Duodenal mucosa (tissue), 2 donors: ENCODE measurements around the gene FNDC3A.

Experiments
- H3K27ac ChIP-seq: one replicate; pipeline ENCODE4 v1.7.0; 2013; ENCODE audit warnings: low read depth, low read length
- H3K27me3 ChIP-seq, 2 donors: one replicate each; pipeline ENCODE4 v1.7.0; 2013; ENCODE audit warnings: low read length in 2 of 2, control low read depth in 1 of 2; ENCODE audit not compliant: insufficient read depth in 2 of 2, control insufficient read depth in 1 of 2
- H3K36me3 ChIP-seq, 2 donors: one replicate each; pipeline ENCODE4 v1.7.0; 2013; ENCODE audit warnings: low read length in 2 of 2, control low read depth in 1 of 2; ENCODE audit not compliant: insufficient read depth in 2 of 2, control insufficient read depth in 1 of 2
- H3K4me1 ChIP-seq, 2 donors: one replicate each; pipeline ENCODE4 v1.7.0; 2013; ENCODE audit warnings: low read length in 2 of 2, control low read depth in 1 of 2; ENCODE audit not compliant: insufficient read depth in 2 of 2, control insufficient read depth in 1 of 2
- H3K4me3 ChIP-seq, 2 donors: one replicate each; pipeline ENCODE4 v1.7.0; 2013; ENCODE audit warnings: low read length in 2 of 2, low read depth in 1 of 2
- H3K9ac ChIP-seq, 2 donors: one replicate each; pipeline ENCODE4 v1.7.0; 2013; ENCODE audit warnings: low read length in 2 of 2, low read depth in 1 of 2
- H3K9me3 ChIP-seq, 2 donors: one replicate each; pipeline ENCODE4 v1.7.0; 2013; ENCODE audit warnings: low read length in 2 of 2, control low read depth in 1 of 2; ENCODE audit not compliant: control insufficient read depth in 1 of 2

FNDC3A gene

DNA sequence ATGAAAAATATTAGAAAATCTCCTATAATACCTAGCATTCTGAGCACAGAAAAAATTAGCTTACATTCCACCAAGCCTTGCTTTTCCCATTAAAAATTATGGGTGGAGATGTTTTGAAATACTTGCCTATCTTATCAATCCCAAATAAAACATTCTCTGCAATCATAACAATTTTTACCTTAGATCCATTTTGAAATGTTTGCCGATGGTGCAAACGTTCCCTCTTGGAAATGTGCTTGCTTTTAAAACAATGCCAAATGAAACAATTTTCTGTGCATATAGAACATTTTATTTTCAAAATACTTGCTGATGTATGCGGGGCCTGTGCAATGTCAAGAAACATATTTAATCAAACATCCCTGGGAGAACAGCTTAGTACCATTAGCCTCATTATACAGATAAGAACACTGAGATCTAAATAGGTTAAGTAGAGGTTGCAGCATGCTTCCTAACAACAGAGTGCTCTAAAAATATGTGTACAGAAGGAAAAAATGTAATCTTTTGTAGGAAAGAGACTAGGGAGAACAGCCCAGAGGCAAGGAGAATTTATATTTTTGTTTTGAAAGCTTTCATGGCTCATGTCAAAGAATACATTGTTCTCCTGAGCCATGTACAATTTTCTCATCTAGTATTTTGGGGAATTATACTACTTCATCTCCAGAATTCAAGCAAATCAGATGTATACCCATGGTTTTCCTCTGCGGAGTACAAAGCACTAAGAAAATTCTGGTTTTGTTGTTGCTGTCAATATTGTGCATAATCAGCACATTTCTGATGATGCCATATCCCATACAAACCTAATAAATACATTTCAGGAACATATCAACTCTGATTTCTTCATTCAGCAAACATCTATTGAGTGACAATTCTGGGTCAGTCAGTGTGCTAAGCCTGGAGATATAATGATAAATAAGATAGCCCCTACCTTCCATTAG is 25.9 kb upstream of the FNDC3A start:
- no peaks in the 10 kb centered on the region for H3K27me3 ChIP-seq
- no peak overlapping the region for H3K4me3 ChIP-seq
- no peaks in the 10 kb centered on the region for H3K4me1 ChIP-seq
- no peaks in the 10 kb centered on the region for H3K9me3 ChIP-seq
- no peak overlapping the region for H3K27ac ChIP-seq
- H3K9ac ChIP-seq, result no peak overlapping the region
- no peaks in the 10 kb centered on the region for H3K36me3 ChIP-seq

DNA sequence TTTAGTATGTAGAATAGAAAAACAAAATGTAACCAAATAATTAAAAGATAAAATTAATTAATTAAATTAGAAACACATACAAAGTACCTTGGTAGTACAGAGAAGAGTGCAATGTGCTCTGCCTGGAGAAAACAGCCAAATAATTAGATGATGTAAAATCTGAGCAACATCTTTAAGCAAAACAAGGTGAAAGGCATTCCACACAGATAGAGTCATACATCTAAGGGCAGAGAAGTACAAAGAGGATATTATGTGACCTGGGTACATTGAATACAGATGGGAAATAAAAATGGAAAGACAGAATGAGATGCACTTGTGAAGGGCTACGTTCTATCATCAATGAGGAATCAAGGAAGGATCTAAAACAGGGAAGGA is 25.2 kb upstream of the FNDC3A start:
- Histone ChIP-seq H3K4me1 (peaks cover 3 to 5% of the 10 kb centered on the region in 2 donors), H3K36me3 (no peaks in the 10 kb centered on the region), H3K4me3 (no peak overlapping the region), H3K9ac (no peak overlapping the region), H3K27ac (no peak overlapping the region), H3K27me3 (no peaks in the 10 kb centered on the region), H3K9me3 (no peaks in the 10 kb centered on the region)

DNA sequence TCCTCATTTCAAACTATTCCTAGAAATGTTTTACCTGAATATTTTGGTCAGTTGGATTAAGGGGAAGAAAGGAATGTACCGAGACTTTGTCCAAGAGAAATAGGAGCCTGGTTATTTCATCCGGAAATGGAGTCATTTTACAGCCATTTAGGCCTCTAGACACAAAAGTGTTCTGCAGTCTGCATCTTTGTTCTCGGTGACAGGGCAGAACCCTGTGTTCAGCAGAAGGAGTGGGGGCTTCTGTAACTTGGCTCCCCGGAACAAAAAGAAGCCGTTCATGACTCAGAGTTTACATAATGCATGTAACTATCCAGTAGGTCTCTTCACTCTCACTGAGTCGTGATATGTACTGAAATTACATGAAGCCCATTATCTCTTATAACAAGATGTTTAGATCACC is 21.6 kb upstream of the FNDC3A start:
- Histone ChIP-seq H3K36me3 (no peaks in the 10 kb centered on the region), H3K4me1 (peaks cover 3 to 10% of the 10 kb centered on the region in 2 donors), H3K27me3 (no peaks in the 10 kb centered on the region), H3K27ac (no peak overlapping the region), H3K4me3 (no peak overlapping the region), H3K9ac (no peak overlapping the region), H3K9me3 (no peaks in the 10 kb centered on the region)

DNA sequence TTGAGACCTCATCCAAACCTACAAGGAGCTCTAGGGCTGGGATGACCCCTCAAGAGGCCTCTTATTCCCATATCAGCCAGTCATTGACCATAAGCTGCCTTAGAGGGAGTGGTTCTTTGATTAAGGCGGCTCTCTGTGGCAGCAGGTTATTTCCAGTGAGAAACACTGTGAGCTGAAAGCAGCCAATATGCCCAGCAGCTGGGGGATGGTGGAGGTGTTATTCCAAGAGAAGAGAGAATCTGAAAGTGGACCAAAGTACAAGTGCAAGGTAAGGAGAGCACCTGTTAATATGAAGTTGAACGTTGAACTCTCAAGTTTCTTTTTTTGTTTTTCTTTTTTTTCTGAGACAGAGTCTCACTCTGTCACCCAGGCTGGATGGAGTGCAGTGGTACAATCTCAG is 20.2 kb upstream of the FNDC3A start:
- H3K9me3 ChIP-seq, result no peaks in the 10 kb centered on the region
- H3K4me1 ChIP-seq, result peaks cover 3 to 10% of the 10 kb centered on the region in 2 donors
- H3K4me3 ChIP-seq, result no peak overlapping the region
- no peaks in the 10 kb centered on the region for H3K36me3 ChIP-seq
- H3K9ac ChIP-seq, result no peak overlapping the region
- H3K27ac ChIP-seq, result no peak overlapping the region
- no peaks in the 10 kb centered on the region for H3K27me3 ChIP-seq

DNA sequence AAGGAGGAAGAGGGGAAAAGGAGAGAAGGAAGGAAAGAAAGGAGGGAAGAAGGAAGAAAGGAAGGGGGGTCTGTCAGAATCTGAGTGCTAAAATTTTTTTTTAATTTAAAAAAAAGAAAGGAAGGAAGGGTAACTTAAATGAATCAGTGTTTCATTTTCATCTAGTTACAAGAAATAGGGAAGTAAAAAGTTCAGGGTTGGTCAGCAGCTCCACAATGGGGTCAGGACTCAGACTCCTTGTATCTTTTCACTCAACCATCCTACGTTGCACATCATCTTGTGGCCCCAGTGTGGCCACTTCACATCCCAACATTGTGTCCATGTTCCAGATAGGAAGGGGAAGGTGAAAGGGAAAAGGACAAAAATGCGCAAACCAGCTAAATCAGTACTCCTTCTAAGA is 14.3 kb upstream of the FNDC3A start:
- Histone ChIP-seq H3K36me3 (no peaks in the 10 kb centered on the region), H3K27ac (no peak overlapping the region), H3K9me3 (no peaks in the 10 kb centered on the region), H3K4me3 (no peak overlapping the region), H3K9ac (no peak overlapping the region), H3K4me1 (no peaks in the 10 kb centered on the region), H3K27me3 (no peaks in the 10 kb centered on the region)

DNA sequence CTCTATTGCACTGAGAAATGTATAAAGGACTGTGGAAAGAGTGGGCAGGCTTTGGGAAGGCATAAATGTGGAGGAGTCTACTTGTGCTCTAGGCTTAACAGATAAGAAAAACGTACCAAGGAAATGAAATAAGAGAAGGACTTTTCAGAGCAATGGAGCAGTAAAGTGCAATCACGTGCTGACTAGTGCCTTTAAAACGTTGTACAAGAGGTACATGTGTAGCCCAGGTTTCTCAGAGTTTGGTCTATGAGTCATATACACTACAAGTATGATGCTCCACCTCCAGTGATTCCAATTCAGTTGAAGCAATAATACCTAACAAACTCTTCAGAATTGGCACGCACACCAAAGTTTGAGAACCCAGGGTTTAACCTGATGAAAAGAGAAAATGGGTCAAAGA is 13.4 kb upstream of the FNDC3A start:
- no peaks in the 10 kb centered on the region for H3K9me3 ChIP-seq
- H3K27ac ChIP-seq, result no peak overlapping the region
- H3K4me1 ChIP-seq, result no peaks in the 10 kb centered on the region
- H3K9ac ChIP-seq, result no peak overlapping the region
- no peaks in the 10 kb centered on the region for H3K27me3 ChIP-seq
- no peaks in the 10 kb centered on the region for H3K36me3 ChIP-seq
- H3K4me3 ChIP-seq, result no peak overlapping the region

DNA sequence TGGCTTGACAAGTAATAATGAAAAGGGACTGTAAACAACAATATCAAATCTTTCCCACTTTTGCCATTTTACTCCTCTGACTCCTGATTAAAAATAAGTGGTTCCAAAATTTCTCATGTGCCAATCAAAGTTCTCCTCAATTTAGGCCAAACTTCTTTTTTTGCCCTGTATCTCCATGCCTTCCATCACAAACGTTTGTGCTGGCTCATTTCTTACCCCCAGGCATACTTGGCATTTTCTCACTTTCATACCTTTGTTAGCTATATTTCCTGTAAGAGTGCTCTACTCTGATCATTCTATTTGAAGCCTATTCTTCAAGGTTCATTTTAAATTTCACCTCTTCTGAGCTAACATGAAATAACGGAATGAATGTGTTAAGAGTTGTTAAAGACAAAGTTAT is 10.0 kb upstream of the FNDC3A start:
- H3K9ac ChIP-seq, result no peak overlapping the region
- H3K9me3 ChIP-seq, result no peaks in the 10 kb centered on the region
- no peaks in the 10 kb centered on the region for H3K27me3 ChIP-seq
- no peak overlapping the region for H3K4me3 ChIP-seq
- H3K27ac ChIP-seq, result no peak overlapping the region
- H3K36me3 ChIP-seq, result no peaks in the 10 kb centered on the region
- no peaks in the 10 kb centered on the region for H3K4me1 ChIP-seq

DNA sequence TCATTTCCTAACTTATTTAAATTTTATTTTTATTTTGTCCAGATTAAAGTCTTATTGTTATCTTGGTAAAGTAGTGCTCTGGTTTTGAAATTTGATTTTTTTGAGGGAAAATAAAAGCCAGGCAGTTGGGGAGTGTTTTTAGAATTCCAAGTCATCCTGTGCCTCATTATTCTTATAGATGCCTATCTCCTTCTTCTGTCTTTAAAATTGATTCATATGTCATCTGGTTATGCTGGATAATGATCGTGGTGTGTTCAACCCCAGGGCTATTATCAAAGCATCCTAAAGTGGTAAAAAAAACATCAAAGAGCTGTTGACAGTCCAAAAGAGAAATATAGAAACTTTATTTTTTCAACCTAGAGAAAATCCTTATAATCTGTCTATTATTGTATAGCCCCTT is 6.0 kb upstream of the FNDC3A start:
- H3K9ac ChIP-seq, result no peak overlapping the region
- no peaks in the 10 kb centered on the region for H3K36me3 ChIP-seq
- H3K9me3 ChIP-seq, result peaks cover 0 to 11% of the 10 kb centered on the region in 2 donors
- H3K27me3 ChIP-seq, result no peaks in the 10 kb centered on the region
- H3K4me1 ChIP-seq, result no peaks in the 10 kb centered on the region
- H3K4me3 ChIP-seq, result no peak overlapping the region
- no peak overlapping the region for H3K27ac ChIP-seq

DNA sequence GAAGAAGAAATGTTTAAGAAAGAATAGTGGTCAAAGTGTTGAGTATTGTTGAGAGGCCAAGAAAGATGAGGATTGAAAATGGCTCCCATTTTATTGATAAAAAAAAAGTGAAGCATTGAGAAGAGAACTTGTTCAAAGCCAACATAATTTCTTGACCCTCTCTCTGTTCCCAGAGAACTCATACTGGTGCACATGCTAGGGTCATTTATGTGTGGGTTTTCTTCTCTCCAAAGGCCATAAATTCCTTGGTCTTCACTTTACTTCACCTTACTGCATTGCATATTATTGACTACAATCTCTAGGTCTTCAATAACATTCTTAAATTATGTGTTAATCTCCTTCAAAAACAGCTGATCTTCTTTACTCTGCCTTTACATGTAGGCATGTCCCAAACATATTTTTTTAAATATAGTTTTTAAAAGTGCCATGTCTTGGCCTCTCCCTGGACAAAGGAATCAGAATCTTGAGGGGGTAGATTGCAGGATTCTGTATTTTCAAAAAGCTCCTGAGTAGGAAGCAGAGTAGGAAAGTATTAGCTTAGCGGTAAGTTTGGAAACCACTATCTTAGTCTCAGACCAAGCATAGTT is 1.8 kb upstream of the FNDC3A start:
- no peak overlapping the region for H3K27ac ChIP-seq
- no peak overlapping the region for H3K4me3 ChIP-seq
- no peak overlapping the region for H3K9ac ChIP-seq
- no peaks in the 10 kb centered on the region for H3K36me3 ChIP-seq
- no peaks in the 10 kb centered on the region for H3K27me3 ChIP-seq
- H3K9me3 ChIP-seq, result peaks cover 0 to 11% of the 10 kb centered on the region in 2 donors
- peaks cover 0 to 8% of the 10 kb centered on the region in 2 donors for H3K4me1 ChIP-seq

DNA sequence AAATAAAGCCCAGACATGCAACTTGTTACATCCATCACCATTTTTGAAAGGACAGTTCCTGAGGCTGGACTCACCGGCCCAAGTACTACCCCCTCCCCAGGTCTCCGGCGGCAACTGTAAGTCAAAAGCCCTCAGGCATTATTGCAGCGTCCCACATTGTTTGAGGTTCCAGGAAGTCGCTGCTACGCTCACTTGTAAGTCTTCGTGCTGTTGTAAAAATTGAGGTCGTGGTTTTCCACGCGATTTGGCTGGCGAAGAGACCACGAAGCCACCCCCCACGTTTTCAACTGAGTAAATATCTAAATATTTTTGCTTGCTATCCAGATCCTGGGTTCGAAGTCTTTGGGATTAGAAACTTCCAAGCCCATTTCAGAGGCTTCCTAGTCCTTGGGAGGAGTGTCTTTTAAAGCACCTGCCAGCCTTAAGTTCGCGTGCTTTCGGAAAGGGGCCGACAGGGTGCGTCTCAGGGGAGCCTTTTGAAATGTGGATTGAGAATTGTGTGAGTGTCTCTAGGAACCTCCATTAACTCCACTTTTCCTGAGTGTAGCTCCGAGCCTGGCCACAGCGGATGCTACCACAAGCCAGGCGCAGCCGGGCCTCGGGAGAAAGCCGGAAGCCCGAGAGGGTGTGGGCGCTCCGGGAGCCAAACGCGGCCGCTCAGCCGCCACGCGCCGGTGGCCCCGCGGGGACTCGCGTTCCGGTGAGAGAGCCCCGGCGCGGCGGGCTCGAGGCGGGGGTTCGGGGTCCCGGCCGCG is 434 bp upstream of the FNDC3A start:
- peak overlapping the region; percentile 99 for H3K27ac ChIP-seq
- H3K36me3 ChIP-seq, result no peaks in the 10 kb centered on the region
- H3K9ac ChIP-seq, result peak overlapping the region; percentile 92 to 94
- peak overlapping the region; percentile 81 to 93 for H3K4me3 ChIP-seq
- H3K4me1 ChIP-seq, result peaks cover 0 to 13% of the 10 kb centered on the region in 2 donors
- no peaks in the 10 kb centered on the region for H3K27me3 ChIP-seq
- H3K9me3 ChIP-seq, result peaks cover 0 to 11% of the 10 kb centered on the region in 2 donors
